ENCODE data around the gene ANKRD33B. TPM values are rescaled to one million over a fixed set of nuclear protein-coding genes. Genes with fewer than 3 reads are reported as not detected.

The ANKRD33B gene
- total and polyA plus RNA-seq, 9 of the 15 experiments (the other 6 are each of a cell fraction or from before 2014, with no cell fraction given) = 0.10 to 1.7 (median 0.40) TPM

DNA sequence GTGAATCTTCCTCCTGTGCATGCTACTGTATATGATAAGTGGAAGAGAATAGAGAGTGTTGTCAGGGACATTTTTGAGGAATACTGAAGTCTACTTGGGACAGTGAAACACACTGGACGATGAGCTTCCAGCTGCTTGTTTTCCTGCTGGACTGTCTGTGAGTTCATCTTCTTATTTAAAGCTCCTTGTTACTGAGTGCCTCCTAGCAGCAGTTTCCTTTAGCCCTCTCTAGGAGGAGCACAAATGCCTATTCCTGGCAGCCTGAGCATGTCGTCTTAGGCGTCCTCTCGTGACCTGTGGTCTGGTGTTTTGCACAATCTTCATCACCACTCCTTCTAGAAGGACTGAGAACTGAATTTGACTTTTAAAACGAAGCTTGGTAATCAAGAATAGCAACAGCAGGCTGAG is 43.8 kb downstream of the ANKRD33B start (continued):
- TF ChIP-seq, protein P1, sequence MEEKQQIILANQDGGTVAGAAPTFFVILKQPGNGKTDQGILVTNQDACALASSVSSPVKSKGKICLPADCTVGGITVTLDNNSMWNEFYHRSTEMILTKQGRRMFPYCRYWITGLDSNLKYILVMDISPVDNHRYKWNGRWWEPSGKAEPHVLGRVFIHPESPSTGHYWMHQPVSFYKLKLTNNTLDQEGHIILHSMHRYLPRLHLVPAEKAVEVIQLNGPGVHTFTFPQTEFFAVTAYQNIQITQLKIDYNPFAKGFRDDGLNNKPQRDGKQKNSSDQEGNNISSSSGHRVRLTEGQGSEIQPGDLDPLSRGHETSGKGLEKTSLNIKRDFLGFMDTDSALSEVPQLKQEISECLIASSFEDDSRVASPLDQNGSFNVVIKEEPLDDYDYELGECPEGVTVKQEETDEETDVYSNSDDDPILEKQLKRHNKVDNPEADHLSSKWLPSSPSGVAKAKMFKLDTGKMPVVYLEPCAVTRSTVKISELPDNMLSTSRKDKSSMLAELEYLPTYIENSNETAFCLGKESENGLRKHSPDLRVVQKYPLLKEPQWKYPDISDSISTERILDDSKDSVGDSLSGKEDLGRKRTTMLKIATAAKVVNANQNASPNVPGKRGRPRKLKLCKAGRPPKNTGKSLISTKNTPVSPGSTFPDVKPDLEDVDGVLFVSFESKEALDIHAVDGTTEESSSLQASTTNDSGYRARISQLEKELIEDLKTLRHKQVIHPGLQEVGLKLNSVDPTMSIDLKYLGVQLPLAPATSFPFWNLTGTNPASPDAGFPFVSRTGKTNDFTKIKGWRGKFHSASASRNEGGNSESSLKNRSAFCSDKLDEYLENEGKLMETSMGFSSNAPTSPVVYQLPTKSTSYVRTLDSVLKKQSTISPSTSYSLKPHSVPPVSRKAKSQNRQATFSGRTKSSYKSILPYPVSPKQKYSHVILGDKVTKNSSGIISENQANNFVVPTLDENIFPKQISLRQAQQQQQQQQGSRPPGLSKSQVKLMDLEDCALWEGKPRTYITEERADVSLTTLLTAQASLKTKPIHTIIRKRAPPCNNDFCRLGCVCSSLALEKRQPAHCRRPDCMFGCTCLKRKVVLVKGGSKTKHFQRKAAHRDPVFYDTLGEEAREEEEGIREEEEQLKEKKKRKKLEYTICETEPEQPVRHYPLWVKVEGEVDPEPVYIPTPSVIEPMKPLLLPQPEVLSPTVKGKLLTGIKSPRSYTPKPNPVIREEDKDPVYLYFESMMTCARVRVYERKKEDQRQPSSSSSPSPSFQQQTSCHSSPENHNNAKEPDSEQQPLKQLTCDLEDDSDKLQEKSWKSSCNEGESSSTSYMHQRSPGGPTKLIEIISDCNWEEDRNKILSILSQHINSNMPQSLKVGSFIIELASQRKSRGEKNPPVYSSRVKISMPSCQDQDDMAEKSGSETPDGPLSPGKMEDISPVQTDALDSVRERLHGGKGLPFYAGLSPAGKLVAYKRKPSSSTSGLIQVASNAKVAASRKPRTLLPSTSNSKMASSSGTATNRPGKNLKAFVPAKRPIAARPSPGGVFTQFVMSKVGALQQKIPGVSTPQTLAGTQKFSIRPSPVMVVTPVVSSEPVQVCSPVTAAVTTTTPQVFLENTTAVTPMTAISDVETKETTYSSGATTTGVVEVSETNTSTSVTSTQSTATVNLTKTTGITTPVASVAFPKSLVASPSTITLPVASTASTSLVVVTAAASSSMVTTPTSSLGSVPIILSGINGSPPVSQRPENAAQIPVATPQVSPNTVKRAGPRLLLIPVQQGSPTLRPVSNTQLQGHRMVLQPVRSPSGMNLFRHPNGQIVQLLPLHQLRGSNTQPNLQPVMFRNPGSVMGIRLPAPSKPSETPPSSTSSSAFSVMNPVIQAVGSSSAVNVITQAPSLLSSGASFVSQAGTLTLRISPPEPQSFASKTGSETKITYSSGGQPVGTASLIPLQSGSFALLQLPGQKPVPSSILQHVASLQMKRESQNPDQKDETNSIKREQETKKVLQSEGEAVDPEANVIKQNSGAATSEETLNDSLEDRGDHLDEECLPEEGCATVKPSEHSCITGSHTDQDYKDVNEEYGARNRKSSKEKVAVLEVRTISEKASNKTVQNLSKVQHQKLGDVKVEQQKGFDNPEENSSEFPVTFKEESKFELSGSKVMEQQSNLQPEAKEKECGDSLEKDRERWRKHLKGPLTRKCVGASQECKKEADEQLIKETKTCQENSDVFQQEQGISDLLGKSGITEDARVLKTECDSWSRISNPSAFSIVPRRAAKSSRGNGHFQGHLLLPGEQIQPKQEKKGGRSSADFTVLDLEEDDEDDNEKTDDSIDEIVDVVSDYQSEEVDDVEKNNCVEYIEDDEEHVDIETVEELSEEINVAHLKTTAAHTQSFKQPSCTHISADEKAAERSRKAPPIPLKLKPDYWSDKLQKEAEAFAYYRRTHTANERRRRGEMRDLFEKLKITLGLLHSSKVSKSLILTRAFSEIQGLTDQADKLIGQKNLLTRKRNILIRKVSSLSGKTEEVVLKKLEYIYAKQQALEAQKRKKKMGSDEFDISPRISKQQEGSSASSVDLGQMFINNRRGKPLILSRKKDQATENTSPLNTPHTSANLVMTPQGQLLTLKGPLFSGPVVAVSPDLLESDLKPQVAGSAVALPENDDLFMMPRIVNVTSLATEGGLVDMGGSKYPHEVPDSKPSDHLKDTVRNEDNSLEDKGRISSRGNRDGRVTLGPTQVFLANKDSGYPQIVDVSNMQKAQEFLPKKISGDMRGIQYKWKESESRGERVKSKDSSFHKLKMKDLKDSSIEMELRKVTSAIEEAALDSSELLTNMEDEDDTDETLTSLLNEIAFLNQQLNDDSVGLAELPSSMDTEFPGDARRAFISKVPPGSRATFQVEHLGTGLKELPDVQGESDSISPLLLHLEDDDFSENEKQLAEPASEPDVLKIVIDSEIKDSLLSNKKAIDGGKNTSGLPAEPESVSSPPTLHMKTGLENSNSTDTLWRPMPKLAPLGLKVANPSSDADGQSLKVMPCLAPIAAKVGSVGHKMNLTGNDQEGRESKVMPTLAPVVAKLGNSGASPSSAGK (IDR thresholded peaks at IDR 0.05) = peak; percentile 36; the same call in 1 of the 2 replicates
- no peak for TF ChIP-seq KDM5B (IDR thresholded peaks at IDR 0.05; ENCODE audit: insufficient replicate concordance, low read depth, low read length)
- TF ChIP-seq, protein P2, sequence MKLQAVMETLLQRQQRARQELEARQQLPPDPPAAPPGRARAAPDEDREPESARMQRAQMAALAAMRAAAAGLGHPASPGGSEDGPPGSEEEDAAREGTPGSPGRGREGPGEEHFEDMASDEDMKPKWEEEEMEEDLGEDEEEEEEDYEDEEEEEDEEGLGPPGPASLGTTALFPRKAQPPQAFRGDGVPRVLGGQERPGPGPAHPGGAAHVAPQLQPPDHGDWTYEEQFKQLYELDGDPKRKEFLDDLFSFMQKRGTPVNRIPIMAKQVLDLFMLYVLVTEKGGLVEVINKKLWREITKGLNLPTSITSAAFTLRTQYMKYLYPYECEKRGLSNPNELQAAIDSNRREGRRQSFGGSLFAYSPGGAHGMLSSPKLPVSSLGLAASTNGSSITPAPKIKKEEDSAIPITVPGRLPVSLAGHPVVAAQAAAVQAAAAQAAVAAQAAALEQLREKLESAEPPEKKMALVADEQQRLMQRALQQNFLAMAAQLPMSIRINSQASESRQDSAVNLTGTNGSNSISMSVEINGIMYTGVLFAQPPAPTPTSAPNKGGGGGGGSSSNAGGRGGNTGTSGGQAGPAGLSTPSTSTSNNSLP (IDR thresholded peaks at IDR 0.05; ENCODE audit: borderline replicate concordance, low read depth, low read length) = no peak
- TF ChIP-seq, protein P3, sequence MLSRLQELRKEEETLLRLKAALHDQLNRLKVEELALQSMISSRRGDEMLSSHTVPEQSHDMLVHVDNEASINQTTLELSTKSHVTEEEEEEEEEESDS (CRISPR knock-in tag; IDR thresholded peaks at IDR 0.05) = no peak
- TF ChIP-seq, protein P4, sequence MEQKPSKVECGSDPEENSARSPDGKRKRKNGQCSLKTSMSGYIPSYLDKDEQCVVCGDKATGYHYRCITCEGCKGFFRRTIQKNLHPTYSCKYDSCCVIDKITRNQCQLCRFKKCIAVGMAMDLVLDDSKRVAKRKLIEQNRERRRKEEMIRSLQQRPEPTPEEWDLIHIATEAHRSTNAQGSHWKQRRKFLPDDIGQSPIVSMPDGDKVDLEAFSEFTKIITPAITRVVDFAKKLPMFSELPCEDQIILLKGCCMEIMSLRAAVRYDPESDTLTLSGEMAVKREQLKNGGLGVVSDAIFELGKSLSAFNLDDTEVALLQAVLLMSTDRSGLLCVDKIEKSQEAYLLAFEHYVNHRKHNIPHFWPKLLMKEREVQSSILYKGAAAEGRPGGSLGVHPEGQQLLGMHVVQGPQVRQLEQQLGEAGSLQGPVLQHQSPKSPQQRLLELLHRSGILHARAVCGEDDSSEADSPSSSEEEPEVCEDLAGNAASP (IDR thresholded peaks at IDR 0.05) = peak; percentile 85
- 0 out of 2 replicates have a peak, but pooled peaks have one; percentile 6 for TF ChIP-seq CTBP1 (IDR thresholded peaks at IDR 0.05; ENCODE audit: borderline replicate concordance)
- TF ChIP-seq MCM3 (IDR thresholded peaks at IDR 0.05) = no peak
- TF ChIP-seq CREM (IDR thresholded peaks at IDR 0.05; ENCODE audit: low read depth) = peak; percentile 10; the same call in 1 of the 2 replicates
- no peak for TF ChIP-seq FOXM1 (IDR thresholded peaks at IDR 0.05; ENCODE audit: low read depth)
- TF ChIP-seq FOXM1 (CRISPR knock-in tag; IDR thresholded peaks at IDR 0.05; ENCODE audit: low read depth) = no peak
- TF ChIP-seq, protein P5, sequence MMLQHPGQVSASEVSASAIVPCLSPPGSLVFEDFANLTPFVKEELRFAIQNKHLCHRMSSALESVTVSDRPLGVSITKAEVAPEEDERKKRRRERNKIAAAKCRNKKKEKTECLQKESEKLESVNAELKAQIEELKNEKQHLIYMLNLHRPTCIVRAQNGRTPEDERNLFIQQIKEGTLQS (IDR thresholded peaks at IDR 0.05) = peak; percentile 33; the same call in 1 of the 2 replicates
- TF ChIP-seq, protein P5 (CRISPR knock-in tag; conservative IDR thresholded peaks at IDR 0.05) = no peak

All from K562 (cell line).